GM10847 (cell line): ENCODE results near the gene TNFSF9.

Experiments
- POLR2A ChIP-seq: IDR thresholded peaks from 2 replicates; pipeline ENCODE4 v1.6.1; 2011; ENCODE audit not compliant: insufficient read length; ENCODE audit errors: extremely low read depth

The TNFSF9 gene

DNA sequence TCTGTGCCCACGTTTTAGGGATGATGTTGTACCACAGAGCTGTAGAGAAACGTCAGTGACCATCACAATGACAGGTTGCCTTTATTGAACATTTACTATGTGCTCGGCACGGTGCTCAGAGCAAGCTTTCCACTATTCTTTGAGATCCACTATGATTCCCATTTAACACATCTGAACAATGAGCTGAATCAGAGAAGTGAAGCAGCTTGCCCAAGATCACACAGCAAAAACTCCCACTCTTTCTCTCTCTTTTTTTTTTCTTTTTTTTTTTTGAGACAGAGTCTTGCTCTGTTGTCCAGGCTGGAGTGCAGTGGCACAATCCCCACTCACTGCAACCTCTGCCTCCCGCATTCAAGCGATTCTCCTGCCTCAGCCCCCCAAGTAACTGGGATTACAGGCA is 8.1 kb upstream of the TNFSF9 start:
- no peak for TF ChIP-seq POLR2A

GRCh38 chr19:6524311-6524710 is 6.5 kb upstream of the TNFSF9 start:
- TF ChIP-seq POLR2A: no peak

GRCh38 chr19:6527893-6528543 is 2.8 kb upstream of the TNFSF9 start:
- TF ChIP-seq POLR2A: no peak

- no peak for TF ChIP-seq POLR2A
These were observed 2.2 kb upstream of the TNFSF9 start for GRCh38 chr19:6528544-6529121.

GRCh38 chr19:6529351-6529750 is 1.5 kb upstream of the TNFSF9 start:
- TF ChIP-seq POLR2A: no peak

GRCh38 chr19:6529937-6530385 is 865 bp upstream of the TNFSF9 start:
- no peak for TF ChIP-seq POLR2A

GRCh38 chr19:6531163-6531955 is 533 bp downstream of the TNFSF9 start:
- TF ChIP-seq POLR2A: no peak

GRCh38 chr19:6531956-6532243 is 1.1 kb downstream of the TNFSF9 start:
- no peak for TF ChIP-seq POLR2A

DNA sequence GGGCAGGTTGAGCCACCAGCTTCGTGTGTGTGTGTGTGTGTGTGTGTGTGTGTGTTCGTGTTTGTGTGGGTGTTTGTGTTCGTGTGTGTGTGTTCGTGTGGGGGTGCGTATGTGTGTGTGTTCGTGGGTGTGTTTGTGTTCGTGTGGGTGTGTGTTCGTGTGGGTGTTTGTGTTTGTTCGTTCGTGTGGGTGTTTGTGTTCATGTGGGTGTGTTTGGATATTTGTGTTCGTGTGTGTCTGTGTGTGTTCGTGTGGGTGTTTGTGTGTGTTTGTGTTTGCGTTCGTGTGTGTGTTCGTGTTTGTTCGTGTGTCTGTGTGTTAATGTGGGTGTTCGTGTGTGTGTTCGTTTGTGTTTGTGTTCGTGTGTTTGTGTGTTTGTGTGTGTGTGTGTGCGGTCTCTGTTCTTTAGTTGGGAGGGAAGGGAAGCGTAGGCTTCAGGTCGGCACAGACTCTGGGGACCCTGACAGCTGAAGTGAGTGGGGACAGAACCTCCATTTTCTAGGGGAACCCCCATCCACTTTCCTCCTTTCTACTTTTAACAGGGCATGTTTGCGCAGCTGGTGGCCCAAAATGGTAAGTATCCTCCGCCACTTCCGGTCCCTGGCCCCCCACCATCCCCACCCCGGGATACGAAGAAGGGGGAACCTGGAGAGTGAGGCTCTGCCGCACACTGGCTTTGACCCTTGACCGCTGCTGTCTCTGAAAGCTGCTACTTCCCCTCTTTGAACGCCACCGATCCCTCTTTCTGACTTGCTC is 1.6 kb downstream of the TNFSF9 start:
- no peak for TF ChIP-seq POLR2A

- TF ChIP-seq POLR2A: no peak
These were observed 2.1 kb downstream of the TNFSF9 start for GRCh38 chr19:6533000-6533328.

- TF ChIP-seq POLR2A: no peak
These were observed 3.1 kb downstream of the TNFSF9 start for GRCh38 chr19:6533746-6534418.

GRCh38 chr19:6534451-6535093 is 3.7 kb downstream of the TNFSF9 start:
- no peak for TF ChIP-seq POLR2A

GRCh38 chr19:6535558-6536137 is 4.8 kb downstream of the TNFSF9 start:
- TF ChIP-seq POLR2A: no peak

DNA sequence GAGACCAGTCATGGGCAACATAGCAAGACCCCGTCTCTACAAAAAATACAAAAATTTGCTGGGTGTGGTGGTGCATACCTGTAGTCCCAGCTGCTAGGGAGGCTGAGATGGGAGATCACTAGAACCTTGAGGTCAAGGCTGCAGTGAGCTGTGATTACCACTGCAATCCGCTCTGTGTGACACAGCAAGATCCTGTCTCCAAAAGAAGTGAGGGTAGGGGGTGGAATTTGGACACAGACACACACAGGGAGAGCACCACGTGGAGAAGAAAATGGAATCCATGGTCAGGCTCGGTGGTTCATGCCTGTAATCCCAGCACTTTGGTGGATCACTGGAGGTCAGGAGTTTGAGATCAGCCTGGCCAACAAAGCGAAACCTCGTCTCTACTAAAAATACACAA is 8.7 kb downstream of the TNFSF9 start:
- TF ChIP-seq POLR2A: no peak

- TF ChIP-seq POLR2A: no peak
These were observed 10.3 kb downstream of the TNFSF9 start for GRCh38 chr19:6540918-6541689.
